Measurements from ENCODE around the gene ZNF687. TPM values are rescaled to one million over a fixed set of nuclear protein-coding genes. Genes with fewer than 3 reads are reported as not detected.
"Not testable (repeated sequence)": the region's sequence is repeated elsewhere in the genome, so short reads cannot be mapped to it uniquely, and the experiment has no call there.

Gene ZNF687
- total RNA-seq, 1 donor from 2014 or later, result 18.8 TPM

GRCh38 chr1:151267760-151268159 is 14.3 kb upstream of the ZNF687 start:
- ATAC-seq (no peak), DNase-seq (ENCODE audit: low spot score) (no peak)
- intact Hi-C loops (cut with DNase I), result no loop called here

GRCh38 chr1:151273924-151274466 is 8.1 kb upstream of the ZNF687 start:
- DNase-seq (ENCODE audit: low spot score), result no peak
- intact Hi-C loops (cut with DNase I), result no loop called here
- no peak for ATAC-seq

GRCh38 chr1:151275341-151275740 is 6.8 kb upstream of the ZNF687 start:
- intact Hi-C loops (cut with DNase I); ATAC-seq; DNase-seq (ENCODE audit: low spot score): not testable (repeated sequence)

GRCh38 chr1:151277249-151277648 is 4.8 kb upstream of the ZNF687 start:
- DNase-seq (ENCODE audit: low spot score), result no peak
- ATAC-seq, result no peak
- intact Hi-C loops (cut with DNase I), result no loop called here

GRCh38 chr1:151281225-151281968 is 702 bp upstream of the ZNF687 start:
- peak; percentile 92 for ATAC-seq
- intact Hi-C loops (cut with DNase I), result no loop called here
- peak; percentile 97 for DNase-seq (ENCODE audit: low spot score)

GRCh38 chr1:151282883-151283725 is 1.0 kb downstream of the ZNF687 start:
- DNase-seq (ENCODE audit: low spot score), result peak; percentile 71
- no peak for ATAC-seq
- intact Hi-C loops (cut with DNase I), result loop anchor here (1.0 kb wide), 1 partner anchor 116 kb away; the partner anchor contains the start of gene PSMB4

GRCh38 chr1:151284013-151284577 is 2.0 kb downstream of the ZNF687 start:
- no peak for DNase-seq (ENCODE audit: low spot score)
- ATAC-seq, result no peak
- intact Hi-C loops (cut with DNase I), result no loop called here

GRCh38 chr1:151286619-151287340 is 4.7 kb downstream of the ZNF687 start:
- DNase-seq (ENCODE audit: low spot score) (no peak), ATAC-seq (no peak)
- intact Hi-C loops (cut with DNase I), result no loop called here

- intact Hi-C loops (cut with DNase I), result no loop called here
- no peak for DNase-seq (ENCODE audit: low spot score)
- no peak for ATAC-seq
Observed at GRCh38 chr1:151287341-151287699, 5.2 kb downstream of the ZNF687 start.

- intact Hi-C loops (cut with DNase I), result no loop called here
- no peak for DNase-seq (ENCODE audit: low spot score)
- ATAC-seq, result no peak
Observed at GRCh38 chr1:151287767-151288500, 5.8 kb downstream of the ZNF687 start.

- intact Hi-C loops (cut with DNase I), result no loop called here
- DNase-seq (ENCODE audit: low spot score), result no peak
- no peak for ATAC-seq
Observed at GRCh38 chr1:151288502-151288901, 6.4 kb downstream of the ZNF687 start.

GRCh38 chr1:151289080-151289935 is 7.2 kb downstream of the ZNF687 start:
- intact Hi-C loops (cut with DNase I), result no loop called here
- no peak for ATAC-seq
- no peak for DNase-seq (ENCODE audit: low spot score)

- intact Hi-C loops (cut with DNase I), result no loop called here
- no peak for DNase-seq (ENCODE audit: low spot score)
- ATAC-seq, result no peak
Observed at GRCh38 chr1:151289991-151290708, 8.1 kb downstream of the ZNF687 start.

- peak; percentile 5 for ATAC-seq
- intact Hi-C loops (cut with DNase I), result no loop called here
- no peak for DNase-seq (ENCODE audit: low spot score)
Observed at GRCh38 chr1:151290709-151291303, 8.7 kb downstream of the ZNF687 start.

- no peak for DNase-seq (ENCODE audit: low spot score)
- intact Hi-C loops (cut with DNase I), result no loop called here
- peak; percentile 3 for ATAC-seq
Observed at GRCh38 chr1:151292207-151293030, 10.3 kb downstream of the ZNF687 start.

- intact Hi-C loops (cut with DNase I), result no loop called here
- DNase-seq (ENCODE audit: low spot score) (no peak), ATAC-seq (no peak)
Observed at GRCh38 chr1:151293093-151293492, 11.0 kb downstream of the ZNF687 start.
